Inflammatory macrophage treated with lipopolysaccharide for 1 hour (primary cell): ENCODE results near the gene GARIN5A.

Experiments used
- DNase-seq, 2 donors: peaks; one replicate each; pipeline ENCODE4 v3.0.0-alpha.2; 2020 to 2022

The GARIN5A gene

DNA sequence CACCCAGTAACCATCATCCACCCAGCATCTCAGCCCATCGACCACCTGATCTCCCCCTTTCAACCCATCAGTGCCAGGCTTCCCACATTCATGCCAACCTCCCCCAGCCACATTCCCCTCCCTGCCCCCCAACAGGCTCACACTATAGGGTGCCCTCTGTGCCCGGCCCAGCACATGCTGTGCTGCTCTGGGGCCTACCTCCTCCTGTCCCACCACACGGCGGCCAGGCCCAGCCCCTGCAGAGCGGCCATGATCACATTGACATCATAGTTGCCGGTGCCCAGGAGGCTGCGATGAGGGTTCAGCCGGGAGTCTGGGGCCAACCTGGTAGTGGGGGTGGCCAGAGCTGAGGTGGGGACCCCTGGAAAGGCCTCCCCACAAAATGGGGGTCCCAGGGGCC, 30.7 kb upstream of the GARIN5A start:
- no peak for DNase-seq

DNA sequence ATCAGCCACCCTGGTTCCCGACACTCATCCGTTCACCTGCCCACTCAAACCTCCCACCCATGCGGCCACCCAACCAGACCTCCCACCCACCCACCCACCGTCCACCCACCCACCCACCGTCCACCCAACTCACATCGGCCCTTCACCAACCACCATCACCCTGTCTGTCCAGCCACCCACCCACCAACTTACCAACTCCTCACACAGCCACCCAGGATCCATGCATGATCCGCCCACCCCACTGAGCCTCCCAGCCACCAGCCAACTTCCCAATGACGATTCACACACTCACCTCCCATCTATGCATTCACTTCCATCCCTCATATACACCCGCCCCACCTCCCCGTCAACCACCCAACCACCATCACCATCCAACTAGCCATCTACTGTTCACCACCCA, 30.1 kb upstream of the GARIN5A start:
- no peak for DNase-seq

GRCh38 chr19:50505856-50506611, 29.4 kb upstream of the GARIN5A start:
- DNase-seq, result no peak

DNA sequence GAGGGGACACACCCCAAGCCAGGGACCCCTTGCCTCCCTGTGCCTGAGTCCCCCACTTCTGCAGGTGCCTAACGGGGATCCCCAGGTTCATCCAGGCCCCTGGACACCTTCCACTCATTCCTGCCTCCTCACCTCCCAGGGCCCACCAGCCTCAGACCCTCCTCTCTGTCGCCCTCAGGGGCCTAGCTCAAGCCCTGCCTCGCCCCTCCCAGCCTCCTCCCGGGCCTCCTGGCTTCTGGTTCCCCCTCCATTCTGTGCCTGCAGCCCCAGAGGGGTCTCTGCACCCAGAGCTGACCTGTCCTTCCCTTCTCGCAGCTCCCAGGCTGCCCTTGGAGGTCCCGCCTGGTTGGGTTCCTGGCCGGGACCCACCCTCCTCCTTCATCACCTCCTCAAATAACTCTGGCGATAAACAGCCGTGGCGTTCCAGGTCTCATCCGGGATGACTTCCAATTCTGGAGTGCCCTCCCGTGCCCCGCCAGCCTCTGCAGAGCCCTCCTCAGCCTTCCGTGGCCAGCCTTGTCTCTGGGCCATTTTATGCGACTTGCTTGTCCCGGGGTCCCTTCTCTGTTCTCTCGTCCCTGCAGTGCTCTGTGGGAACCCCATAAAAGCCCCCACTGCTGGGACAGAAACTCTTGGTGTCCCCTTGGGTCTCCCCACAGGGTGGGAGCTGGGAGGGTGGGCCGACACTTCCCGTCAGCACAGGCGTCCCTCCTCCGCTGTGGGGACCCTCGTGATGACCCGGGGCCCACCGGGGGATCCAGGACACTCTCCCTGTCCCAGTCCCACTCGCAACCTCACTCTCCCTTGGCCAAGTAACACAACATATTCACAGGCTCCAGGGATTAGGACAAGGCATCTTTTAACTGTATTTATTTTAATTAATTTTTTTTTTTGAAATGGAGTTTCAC, 25.2 kb upstream of the GARIN5A start:
- DNase-seq, result no peak

DNA sequence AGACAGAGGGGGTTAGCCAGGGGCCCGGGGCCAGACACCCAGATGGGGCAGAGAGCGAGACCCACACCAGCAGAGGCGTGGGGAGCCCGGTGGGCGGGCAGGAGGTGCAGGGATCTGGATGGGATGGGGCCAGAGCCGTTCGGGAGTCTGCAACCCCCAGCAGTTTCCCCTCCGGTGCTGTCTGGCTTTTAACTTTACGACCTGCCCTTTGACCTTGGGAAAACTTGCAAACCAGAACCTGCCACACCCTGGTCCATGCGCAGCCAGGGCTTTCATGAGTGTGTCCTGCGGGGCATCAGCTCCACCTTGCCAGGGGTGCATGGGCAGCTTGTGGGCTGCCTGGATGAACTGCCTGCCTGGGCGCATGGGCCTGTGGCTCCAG, 24.5 kb upstream of the GARIN5A start:
- no peak for DNase-seq

DNA sequence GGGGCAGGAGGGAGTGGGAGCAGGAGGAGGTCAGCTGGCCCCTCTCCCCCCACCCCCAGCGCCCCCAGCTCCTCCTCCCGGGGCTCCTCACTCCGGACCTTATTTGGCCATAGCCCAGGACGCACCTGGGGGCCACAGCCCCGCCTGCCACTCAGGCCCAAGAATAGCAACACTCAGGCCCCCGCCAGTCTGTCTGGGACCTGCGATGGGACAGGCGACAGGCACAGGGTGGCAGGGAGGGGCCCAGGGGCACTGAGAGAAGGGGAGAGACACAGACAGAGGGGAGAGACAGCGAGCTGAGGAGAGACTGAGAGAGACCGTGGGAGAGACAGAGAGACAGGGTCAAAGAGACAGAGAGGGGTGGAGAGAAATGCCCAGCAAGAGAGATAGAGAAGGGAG, 24.1 kb upstream of the GARIN5A start:
- DNase-seq, result no peak

DNA sequence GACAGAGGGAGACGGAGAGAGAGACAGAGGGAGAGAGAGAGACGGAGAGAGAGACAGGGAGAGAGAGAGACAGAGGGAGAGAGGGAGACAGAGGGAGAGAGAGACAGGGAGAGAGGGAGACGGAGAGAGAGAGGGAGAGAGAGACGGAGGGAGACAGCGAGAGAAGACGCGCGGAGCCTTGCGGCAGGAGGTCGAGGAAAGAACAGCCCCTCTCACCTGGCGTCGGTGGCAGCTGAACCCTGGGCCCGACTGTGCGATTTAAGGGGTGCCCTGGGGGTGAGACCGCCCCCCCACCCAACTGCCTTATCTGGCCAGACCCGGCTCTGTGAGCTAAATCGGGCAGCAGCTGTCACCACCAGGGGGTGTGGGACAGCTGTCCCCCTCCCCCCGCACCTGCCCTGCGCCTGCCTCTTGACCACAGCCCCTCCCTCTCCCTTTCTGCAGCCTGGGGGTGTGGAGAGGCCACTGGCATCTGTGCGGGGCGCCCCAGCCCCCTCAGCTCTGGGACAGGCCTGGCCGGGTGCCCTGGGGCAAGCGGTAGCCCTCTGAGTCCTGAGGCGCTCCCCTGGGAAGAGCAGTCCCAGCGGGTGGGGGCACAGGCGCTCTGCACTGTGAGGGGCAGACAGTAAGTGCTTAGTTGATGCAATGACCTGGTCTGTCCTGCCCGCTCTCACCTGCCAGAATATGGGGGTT, 23.6 kb upstream of the GARIN5A start:
- no peak for DNase-seq

DNA sequence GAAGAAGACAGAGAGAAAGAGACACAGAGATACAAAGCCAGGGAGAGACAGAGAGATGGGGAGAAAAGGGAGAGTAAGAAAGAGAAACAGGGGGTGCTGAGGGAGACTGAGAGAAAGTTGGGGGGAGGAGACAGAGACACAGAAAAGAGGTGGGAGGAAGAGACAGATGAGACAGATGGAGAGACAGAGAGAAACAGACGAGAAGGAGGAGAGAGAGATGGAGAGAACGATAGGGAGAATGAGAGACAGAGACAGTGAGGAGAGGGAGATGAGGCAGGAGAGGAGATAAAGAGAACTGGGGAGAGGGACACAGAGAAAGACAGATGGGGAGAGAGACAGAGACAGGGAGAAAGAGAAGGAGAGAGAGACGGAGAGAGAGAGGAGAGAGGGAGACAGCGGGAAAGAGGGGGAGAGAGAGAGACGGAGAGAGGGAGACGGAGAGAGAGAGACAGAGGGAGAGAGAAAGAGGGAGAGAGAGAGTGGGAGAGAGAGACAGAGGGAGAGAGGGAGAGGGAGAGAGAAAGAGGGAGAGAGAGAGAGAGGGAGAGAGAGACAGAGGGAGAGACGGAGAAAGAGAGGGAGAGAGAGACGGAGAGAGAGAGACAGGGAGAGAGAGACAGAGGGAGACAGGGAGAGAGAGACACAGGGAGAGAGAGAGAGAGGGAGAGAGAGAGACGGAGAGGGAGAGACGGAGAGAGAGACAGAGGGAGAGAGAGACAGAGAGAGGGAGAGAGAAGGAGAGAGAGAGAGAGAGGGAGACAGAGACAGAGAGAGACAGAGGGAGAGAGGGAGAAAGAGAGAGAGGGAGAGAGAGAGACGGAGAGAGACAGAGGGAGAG, 21.8 kb upstream of the GARIN5A start:
- DNase-seq, result no peak

DNA sequence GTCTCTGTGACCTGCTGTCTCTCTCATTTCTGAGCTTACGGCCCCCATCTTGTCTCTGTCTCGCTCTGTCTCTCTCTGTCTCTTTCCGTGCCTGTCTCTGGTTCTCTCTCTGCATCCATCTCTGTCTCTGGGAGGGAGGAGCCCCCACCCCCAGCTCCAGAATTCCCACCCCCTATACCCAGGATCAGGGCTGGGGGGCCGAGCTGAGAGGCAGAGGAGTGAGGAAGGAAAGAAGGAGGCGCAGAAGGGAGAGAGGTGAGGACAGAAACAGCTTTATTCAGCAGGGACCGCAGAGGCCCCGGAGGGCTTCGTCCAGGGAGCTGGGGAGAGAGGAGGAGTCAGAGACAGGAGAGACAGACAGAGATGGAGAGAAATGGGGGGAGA, 20.4 kb upstream of the GARIN5A start:
- no peak for DNase-seq

- DNase-seq, result no peak
Measured at GRCh38 chr19:50496189-50497021, 19.8 kb upstream of the GARIN5A start.

GRCh38 chr19:50495020-50495531, 18.4 kb upstream of the GARIN5A start:
- DNase-seq, result no peak

DNA sequence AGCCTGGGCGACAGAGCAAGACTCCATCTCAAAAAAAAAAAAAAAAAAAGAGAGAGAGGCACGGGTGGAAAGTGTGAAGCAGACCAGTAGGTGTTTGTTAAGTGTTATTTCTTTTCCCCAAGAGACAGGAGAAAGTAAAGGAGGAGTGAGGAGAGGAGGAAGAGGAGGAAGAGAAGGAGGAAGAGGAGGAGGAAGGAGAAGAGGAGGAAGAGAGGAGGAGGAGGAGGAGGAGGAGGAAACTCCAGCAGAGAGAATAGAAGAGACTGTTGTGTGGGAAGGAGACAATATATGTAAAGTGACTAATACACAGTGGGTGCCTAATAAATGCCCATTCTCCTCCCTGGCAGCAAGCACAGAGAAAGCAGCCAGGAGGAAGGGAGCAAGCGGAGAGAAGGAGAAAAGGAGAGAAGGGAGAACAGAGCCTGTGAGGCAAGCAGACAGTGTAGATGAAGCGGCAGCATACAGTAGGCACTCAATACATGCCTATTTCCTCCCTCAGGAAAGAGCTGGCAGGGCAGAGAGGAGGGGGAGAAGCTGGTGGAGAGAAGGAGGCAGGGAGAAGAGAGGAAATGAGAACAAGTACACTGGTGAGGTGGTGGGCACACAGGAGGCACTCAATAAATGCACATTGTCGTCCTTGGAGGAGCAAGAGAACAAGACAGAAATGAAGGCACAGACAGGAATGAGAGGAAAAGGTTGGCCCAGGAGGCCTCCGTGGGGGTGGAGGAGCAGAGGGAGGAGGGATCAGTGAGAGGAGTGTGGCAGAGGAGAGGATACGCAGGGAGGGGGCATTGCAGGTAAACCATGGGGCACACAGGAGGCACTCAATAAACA, 17.8 kb upstream of the GARIN5A start:
- DNase-seq, result no peak

DNA sequence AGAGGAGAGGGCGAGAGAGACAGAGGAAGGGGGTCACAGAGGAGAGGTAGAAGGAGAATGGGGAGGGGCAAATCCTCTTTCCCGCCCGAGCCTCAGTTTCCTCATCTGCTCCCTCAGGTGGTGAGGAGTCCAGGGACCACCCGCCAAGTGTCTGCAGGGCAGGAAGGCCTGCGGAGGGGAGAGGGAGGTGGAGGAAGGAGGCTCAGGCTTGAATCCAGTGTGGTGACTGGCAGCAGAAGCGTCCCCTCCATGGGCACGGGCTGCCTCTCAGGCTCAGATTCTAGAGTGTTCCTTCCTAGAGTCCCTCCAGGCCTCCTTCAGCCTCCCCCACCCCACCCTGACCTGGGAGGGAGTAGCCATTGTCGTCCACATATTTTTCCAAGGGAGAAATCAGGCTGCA, 16.5 kb upstream of the GARIN5A start:
- DNase-seq, result no peak

DNA sequence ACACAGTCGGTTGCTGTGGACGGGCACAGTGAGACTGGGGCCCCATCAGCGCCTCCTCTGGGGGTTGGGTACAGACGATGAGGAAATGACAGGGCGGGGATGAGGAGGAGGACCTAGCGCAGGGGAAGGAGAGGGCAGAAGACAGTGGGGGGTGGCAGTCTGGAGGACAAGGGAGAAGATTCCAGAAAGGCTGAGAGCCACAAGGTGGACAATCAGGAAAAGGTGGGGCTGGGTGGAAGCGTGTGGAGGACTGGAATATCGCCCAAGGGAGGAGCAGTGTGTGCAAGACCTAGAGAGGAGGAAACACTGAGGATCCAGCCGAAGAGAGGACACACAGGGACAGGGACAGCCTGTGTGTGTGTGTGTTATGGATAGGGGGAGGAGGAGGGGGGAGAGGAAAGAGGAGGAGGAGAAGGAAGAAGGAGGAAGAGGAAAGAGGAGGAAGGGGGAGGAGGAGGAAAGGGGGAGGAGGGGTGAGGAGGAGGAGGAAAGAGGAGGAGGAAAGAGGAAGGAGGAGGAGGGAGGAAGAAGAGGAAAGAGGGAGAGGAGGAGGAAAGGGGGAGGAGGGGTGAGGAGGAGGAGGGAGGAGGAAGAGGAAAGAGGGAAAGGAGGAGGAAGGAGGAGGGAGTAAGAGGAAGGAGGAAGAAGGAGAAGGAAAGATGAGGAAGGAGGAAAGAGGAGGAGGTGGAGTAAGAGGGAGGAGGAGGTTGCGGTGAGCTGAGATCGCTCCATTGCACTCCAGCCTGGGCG, 15.8 kb upstream of the GARIN5A start:
- DNase-seq, result peak in 1 of 2 donors; percentile 25

DNA sequence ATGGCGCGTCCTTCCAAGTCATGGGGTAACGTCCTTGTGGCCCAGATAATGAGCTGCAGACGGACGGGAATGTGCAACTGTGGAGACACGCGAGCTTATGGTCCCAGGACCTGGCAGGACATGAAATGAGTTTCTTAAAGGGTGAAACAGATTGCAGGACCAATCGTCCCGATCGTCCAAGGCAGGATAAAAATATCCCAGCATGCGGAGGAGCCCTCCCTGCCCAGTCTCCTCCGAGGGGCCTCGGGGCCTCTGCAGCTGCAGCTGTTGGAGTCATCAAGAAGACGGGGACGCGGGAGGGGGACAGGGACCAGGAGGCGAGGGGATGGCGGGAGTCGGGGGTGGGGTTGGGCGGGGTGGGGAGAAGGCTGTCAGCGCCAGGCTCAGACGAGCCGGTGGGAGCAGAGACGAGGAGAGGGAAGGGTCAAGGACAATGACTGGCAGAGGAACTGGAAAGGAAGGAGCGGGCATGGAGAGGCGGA, 14.4 kb upstream of the GARIN5A start:
- no peak for DNase-seq

- DNase-seq, result no peak
Measured at GRCh38 chr19:50490411-50490811, 13.8 kb upstream of the GARIN5A start.

- no peak for DNase-seq
Measured at GRCh38 chr19:50489461-50490011, 12.9 kb upstream of the GARIN5A start.

GRCh38 chr19:50488389-50489194, 11.9 kb upstream of the GARIN5A start:
- DNase-seq, result peak in 1 of 2 donors; percentile 12
